ENCODE results near the gene TBC1D17.
A peak's percentile ranks its signal among the peaks of the same experiment; 100 is the strongest.

Gene TBC1D17

GRCh38 chr19:49848938-49849337, 28.6 kb upstream of the TBC1D17 start:
- no peak for DNase-seq (ENCODE audit: low read depth)

DNA sequence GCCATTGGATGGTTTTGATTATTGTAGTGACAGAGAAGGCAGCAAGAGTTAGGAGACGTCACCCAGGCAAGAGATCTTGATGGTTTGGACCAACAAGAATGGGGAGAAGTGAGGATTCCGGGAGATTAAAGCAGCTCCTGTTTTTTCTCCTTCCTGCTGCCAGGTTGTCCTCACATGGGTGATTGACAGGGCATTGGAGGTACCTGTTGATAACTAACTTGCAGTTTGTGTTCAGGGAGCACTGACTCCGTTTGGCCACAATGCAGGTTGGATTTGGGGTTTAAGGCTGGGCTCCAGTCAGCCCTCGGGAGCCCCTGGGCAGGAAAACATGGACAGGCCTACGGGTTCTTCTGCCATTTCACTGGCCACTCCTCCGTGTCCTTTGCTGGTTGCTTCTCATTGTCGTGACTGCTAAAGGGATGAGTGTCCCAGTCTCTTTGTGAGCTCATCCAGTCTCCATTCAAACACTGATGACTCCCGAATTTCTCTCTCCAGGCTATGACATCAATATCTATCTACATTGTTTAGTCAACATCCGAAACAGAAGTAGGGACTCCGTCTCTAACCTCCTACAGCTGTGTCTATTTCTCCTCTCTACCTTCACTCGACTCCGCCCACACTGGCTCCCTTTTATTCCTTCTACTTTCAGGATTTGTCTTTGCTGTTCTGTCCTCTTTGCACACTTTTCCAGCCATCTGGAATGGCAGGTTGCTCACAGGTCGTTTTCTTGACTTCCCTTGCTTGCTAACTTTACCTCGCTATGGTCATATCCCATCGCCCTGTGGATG, 27.9 kb upstream of the TBC1D17 start:
- no peak for DNase-seq (ENCODE audit: low read depth)

GRCh38 chr19:49850221-49850486, 27.3 kb upstream of the TBC1D17 start:
- no peak for DNase-seq (ENCODE audit: low read depth)

- DNase-seq (ENCODE audit: low read depth), result peak; percentile 79
Observed at GRCh38 chr19:49850487-49851342, 26.8 kb upstream of the TBC1D17 start, which contains the start of gene PTOV1. PTOV1 (plus strand) TSS chr19:49851159.

DNA sequence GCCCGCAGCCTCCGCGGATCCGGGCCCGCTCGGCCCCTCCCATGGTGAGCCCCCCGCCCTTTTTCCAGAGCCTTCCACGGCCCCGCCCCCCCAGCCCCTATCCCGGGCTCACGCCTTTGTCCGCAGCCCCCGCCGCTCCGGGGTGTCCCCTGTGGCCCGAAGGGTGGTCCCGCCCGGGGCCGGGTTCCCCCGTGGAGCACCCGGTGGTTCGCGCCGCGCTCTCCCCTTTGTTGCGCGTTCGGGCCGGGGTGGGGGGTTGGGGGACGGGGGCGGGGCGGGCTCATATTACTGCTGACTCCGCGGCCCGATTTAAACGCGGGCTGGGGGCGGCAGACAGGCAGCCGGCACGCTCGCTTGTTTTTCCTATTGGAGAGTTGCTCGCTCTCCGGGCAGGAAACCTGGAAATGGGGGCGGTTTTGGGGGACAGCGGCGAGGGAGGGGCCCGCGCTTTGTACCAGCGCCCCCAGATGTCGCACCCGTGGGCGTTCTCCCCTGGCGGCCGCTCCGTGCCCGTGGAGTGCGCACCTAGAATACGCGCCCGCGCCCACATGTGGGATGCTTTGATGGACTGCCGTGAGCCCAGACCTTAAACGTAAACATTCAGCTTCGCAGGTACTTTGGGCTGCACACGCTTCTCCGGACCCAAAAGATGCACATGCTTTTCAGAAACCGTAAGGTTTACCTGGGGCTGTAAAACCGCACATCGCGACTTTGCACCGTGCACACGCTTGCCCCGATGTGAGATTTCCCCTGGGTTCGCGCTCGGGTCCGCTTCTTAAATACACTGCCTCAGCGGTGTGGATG, 25.8 kb upstream of the TBC1D17 start:
- DNase-seq (ENCODE audit: low read depth), result no peak

- DNase-seq (ENCODE audit: low read depth), result no peak
Observed at GRCh38 chr19:49852631-49853126, 24.8 kb upstream of the TBC1D17 start.

GRCh38 chr19:49853852-49854377, 23.6 kb upstream of the TBC1D17 start:
- DNase-seq (ENCODE audit: low read depth), result no peak

- no peak for DNase-seq (ENCODE audit: low read depth)
Observed at GRCh38 chr19:49854378-49855263, 22.9 kb upstream of the TBC1D17 start.

DNA sequence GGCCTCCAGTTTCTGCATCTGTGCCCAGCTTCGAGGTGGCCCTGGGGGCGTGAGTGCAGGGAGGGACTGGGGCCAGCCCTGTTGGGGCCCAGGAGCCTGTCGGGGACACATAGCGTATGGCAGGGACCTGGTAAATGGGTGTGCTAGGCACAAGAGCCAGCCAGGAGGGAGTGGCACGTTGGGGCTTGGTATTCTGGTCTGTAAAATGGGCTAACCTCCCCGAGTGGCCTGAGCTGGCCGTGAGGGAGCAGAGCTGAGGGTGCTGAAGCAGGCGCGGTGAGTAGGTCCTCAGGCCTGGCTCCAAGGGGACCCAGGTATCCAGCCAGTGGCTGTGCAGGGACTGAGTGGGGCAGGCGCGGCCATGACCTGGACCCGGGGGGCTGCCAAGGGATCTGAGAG, 22.2 kb upstream of the TBC1D17 start:
- no peak for DNase-seq (ENCODE audit: low read depth)

DNA sequence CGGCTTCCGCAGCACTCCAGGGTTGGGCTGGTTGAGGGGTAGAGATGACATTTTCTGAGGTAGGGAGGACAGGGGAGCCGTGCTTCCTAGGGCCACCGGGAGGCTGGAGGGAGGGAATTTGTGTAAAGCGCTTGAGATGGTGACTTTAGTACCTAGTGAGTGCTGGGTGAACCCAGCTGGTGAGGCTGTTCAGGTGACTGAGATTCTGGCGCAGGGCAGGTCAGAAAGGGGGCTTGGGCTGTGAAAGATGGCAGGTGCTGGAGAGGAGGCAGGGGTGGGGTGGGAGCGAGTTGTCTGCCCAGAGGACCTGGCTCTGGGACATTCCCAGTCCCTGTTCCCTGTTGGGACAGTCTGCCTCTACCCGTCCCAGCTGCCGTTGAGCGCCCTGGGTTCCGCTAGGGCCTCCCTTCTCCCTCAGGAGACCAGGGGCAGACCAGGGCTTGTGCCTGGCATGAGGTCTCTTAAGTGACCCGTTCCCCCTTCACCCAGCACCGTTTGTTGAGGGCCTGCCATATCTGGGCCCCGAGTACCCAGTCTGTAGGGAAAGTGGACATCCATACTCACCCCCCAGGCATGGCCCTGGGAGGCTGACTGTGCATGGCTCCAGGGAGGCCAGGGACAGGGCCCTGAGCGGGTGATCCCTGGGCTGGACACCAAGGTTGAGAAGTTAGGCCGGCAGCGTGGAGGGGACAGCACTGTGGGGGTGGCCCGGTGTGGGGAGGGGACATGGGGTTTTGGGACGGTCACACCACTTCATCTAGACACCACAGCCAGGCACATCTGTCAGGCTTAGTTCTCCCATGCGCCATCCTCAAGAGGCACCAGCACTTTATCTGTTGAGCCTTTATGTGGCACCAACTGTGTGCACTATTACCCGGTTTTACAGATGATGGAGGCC, 21.6 kb upstream of the TBC1D17 start:
- no peak for DNase-seq (ENCODE audit: low read depth)

GRCh38 chr19:49856574-49857021, 20.9 kb upstream of the TBC1D17 start:
- no peak for DNase-seq (ENCODE audit: low read depth)

- no peak for DNase-seq (ENCODE audit: low read depth)
Observed at GRCh38 chr19:49857061-49857837, 20.3 kb upstream of the TBC1D17 start.

DNA sequence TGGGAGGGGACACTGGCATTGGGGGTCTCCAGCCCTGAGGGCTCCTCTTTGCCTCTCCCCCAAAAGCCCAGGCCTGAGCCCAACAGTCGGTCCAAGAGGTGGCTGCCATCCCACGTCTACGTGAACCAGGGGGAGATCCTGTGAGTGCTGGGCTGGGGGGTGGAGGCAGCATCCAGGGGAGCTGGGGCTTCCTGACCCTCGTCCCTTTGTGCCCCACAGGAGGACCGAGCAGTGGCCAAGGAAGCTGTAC, 19.7 kb upstream of the TBC1D17 start:
- DNase-seq (ENCODE audit: low read depth), result no peak

DNA sequence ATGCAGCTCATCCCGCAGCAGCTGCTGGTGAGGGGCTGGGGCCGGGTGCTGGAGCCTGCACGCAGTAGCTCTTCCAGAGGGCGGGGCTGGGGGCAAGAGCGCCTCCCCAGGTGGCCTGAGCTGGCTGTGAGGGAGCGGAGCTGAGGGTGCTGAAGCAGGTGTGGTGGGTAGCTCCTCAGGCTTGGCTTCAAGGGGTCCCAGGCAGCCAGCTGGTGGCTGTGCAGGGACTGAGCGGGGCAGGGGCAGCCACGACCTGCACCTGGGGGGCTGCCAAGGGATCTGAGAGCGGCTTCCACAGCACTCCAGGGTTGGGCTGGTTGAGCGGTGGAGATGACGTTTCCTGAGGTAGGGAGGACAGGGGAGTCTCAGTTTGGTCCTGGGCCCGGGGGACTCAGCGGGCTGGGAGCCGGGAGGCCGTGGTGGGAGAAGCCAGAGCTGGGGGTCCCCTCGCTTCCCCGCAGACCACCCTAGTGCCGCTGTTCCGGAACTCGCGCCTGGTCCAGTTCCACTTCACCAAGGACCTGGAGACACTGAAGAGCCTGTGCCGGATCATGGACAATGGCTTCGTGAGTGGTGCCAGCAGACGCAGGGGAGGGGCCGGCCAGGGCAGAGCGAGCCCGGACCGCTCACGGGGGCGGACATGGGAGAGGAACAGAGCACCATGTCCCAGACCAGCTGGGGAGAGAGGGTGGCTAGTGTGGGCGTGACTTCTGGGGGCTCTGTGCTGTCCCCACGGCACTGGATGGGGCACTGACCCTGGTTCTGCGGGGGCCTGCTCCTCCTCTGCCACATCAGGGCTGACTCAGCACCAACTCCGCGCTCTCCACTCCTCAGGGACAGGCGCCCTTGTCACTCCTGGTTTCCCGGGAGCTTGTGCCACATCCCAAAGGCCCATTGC, 19.2 kb upstream of the TBC1D17 start:
- no peak for DNase-seq (ENCODE audit: low read depth)

- no peak for DNase-seq (ENCODE audit: low read depth)
Observed at GRCh38 chr19:49859682-49860335, 17.7 kb upstream of the TBC1D17 start.

DNA sequence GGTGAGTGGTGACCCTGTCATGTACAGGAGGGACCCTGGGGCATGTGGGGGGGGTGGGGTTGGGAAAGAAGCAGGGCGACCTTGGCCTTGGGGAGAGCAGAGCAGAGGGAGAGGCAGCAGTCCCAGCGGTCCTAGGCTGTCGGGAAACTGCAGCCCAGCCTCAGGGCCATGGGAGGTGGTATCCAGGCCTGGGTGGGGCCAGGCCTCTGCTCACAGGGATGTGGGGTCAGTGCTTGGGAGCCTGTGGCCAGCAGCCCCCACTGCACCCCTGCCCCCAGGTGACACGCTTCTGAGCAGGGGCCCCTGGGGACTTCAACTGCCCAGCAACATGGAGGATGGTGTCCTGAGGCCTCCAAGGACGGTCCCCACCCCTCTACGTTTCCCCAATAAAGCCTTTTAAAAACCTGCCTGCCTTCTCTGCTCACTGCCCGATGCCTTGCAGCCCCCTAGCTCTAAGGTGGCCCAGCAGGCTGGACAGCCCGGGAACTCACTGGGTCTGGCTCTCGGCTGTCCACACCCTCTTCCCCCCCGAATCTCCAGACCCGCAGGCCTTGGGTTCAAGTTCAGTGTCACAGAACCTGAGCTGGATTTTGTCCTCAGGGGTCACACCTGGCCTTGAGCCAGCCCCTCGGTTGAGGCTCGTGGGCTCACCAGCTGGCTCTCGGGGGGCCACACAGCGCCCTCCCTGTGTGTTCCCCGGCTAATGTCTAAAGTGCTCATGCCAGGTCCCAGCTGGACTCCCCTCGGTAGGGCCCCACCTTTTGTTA, 17.0 kb upstream of the TBC1D17 start:
- DNase-seq (ENCODE audit: low read depth), result no peak

DNA sequence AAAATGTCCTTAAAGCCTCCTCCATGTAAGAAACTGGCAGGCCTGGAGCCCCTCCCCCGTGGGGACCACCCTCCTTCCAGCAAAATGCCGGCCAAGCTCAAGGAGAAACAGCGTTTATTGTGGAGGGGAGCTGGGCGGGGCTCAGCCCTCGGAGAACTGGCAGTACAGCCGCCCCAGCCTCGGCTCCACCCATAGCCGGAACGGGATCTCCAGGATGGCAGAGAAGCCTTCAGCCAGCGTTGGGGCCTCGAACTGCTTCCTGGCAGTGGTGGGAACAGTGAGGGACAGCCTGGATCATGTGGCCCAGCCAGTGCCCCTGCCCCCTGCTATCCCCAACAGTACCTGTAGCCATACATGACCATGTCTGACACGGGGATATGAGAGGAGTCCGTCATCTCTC, 16.4 kb upstream of the TBC1D17 start:
- no peak for DNase-seq (ENCODE audit: low read depth)

Measured in activated T-helper 1 cell treated with Interleukin-2 at 50 U/mL for 16 hours (primary cell).